H7 (cell line): Measurements from ENCODE around the gene ANKEF1. TPM values are rescaled to one million over a fixed set of nuclear protein-coding genes. Genes with fewer than 3 reads are reported as not detected.
A peak's percentile ranks its signal among the peaks of the same experiment; 100 is the strongest.

Experiments
- DNase-seq: peaks from one replicate; pipeline ENCODE4 v3.0.0; 2012
- H3K27me3 ChIP-seq: 2 replicates; pipeline ENCODE4 v1.6.0; 2011; ENCODE audit warnings: mild to moderate bottlenecking, low read length; ENCODE audit not compliant: control insufficient read depth, insufficient read depth
- H3K36me3 ChIP-seq: replicated peaks from 2 replicates; pipeline ENCODE4 v1.5.1; 2011; ENCODE audit warnings: low read length; ENCODE audit not compliant: control insufficient read depth, insufficient read depth
- H3K4me3 ChIP-seq: 2 replicates; pipeline ENCODE4 v1.5.1; 2011; ENCODE audit warnings: low read depth, mild to moderate bottlenecking, control low read depth, low read length, moderate library complexity; ENCODE audit not compliant: insufficient read depth
- total RNA-seq: library from RNA; depleted of rRNA; stranded (reverse); fragments of >200 nt; shearing (Covaris generic); gene quantifications from 2 replicates; pipeline ENCODE4 v1.2.3, GENCODE V29; 2014

ANKEF1 gene
- total RNA-seq, 1 experiment from 2014 or later: 4.9 TPM

GRCh38 chr20:10059006-10059405 lies 24.2 kb downstream of the ANKEF1 start:
- Histone ChIP-seq H3K36me3 (no peaks in the 10 kb centered on the region), H3K27me3 (no peaks in the 10 kb centered on the region), H3K4me3 (no peak overlapping the region)
- no peak for DNase-seq

GRCh38 chr20:10060226-10060625 lies 25.4 kb downstream of the ANKEF1 start:
- Histone ChIP-seq H3K36me3 (no peaks in the 10 kb centered on the region), H3K27me3 (no peaks in the 10 kb centered on the region), H3K4me3 (no peak overlapping the region)
- no peak for DNase-seq

GRCh38 chr20:10061641-10062040 lies 26.9 kb downstream of the ANKEF1 start:
- no peak for DNase-seq
- no peaks in the 10 kb centered on the region for H3K27me3 ChIP-seq

GRCh38 chr20:10063482-10063881 lies 28.7 kb downstream of the ANKEF1 start:
- H3K36me3 ChIP-seq: no peaks in the 10 kb centered on the region
- no peaks in the 10 kb centered on the region for H3K27me3 ChIP-seq
- no peak for DNase-seq
- H3K4me3 ChIP-seq: no peak overlapping the region

More at GRCh38 chr20:10061641-10062040, 26.9 kb downstream of the ANKEF1 start:
- H3K4me3 ChIP-seq: no peak overlapping the region
- no peaks in the 10 kb centered on the region for H3K36me3 ChIP-seq

- no peaks in the 10 kb centered on the region for H3K27me3 ChIP-seq
- DNase-seq: no peak
- no peaks in the 10 kb centered on the region for H3K36me3 ChIP-seq
- no peak overlapping the region for H3K4me3 ChIP-seq
These were observed 29.8 kb downstream of the ANKEF1 start for GRCh38 chr20:10064611-10065010.

- no peaks in the 10 kb centered on the region for H3K36me3 ChIP-seq
- no peak overlapping the region for H3K4me3 ChIP-seq
- H3K27me3 ChIP-seq: no peaks in the 10 kb centered on the region
- DNase-seq: no peak
These were observed 30.5 kb downstream of the ANKEF1 start for GRCh38 chr20:10065154-10065833.

- no peak overlapping the region for H3K4me3 ChIP-seq
- DNase-seq: no peak
- no peaks in the 10 kb centered on the region for H3K36me3 ChIP-seq
- no peaks in the 10 kb centered on the region for H3K27me3 ChIP-seq
These were observed 32.5 kb downstream of the ANKEF1 start for GRCh38 chr20:10067321-10067720.

- no peak for DNase-seq
- no peaks in the 10 kb centered on the region for H3K27me3 ChIP-seq
- no peaks in the 10 kb centered on the region for H3K36me3 ChIP-seq
- H3K4me3 ChIP-seq: no peak overlapping the region
These were observed 39.7 kb downstream of the ANKEF1 start for GRCh38 chr20:10074513-10074912.

GRCh38 chr20:10075606-10076005 lies 40.8 kb downstream of the ANKEF1 start:
- DNase-seq: no peak
- Histone ChIP-seq H3K36me3 (no peaks in the 10 kb centered on the region), H3K4me3 (no peak overlapping the region), H3K27me3 (no peaks in the 10 kb centered on the region)

- no peak for DNase-seq
- H3K4me3 ChIP-seq: no peak overlapping the region
- no peaks in the 10 kb centered on the region for H3K36me3 ChIP-seq
These were observed 41.6 kb downstream of the ANKEF1 start for GRCh38 chr20:10076126-10077080.

GRCh38 chr20:10077081-10077471 lies 42.3 kb downstream of the ANKEF1 start:
- Histone ChIP-seq H3K27me3 (no peaks in the 10 kb centered on the region), H3K4me3 (no peak overlapping the region), H3K36me3 (no peaks in the 10 kb centered on the region)
- peak; percentile 12 for DNase-seq

More at GRCh38 chr20:10076126-10077080, 41.6 kb downstream of the ANKEF1 start:
- H3K27me3 ChIP-seq: no peaks in the 10 kb centered on the region

GRCh38 chr20:10077886-10078285 lies 43.1 kb downstream of the ANKEF1 start:
- Histone ChIP-seq H3K4me3 (no peak overlapping the region), H3K36me3 (no peaks in the 10 kb centered on the region), H3K27me3 (no peaks in the 10 kb centered on the region)
- no peak for DNase-seq

GRCh38 chr20:10078403-10078802 lies 43.6 kb downstream of the ANKEF1 start:
- no peaks in the 10 kb centered on the region for H3K27me3 ChIP-seq
- no peak overlapping the region for H3K4me3 ChIP-seq
- no peak for DNase-seq
- H3K36me3 ChIP-seq: no peaks in the 10 kb centered on the region

GRCh38 chr20:10079964-10080363 lies 45.2 kb downstream of the ANKEF1 start:
- H3K27me3 ChIP-seq: no peaks in the 10 kb centered on the region
- H3K36me3 ChIP-seq: no peaks in the 10 kb centered on the region
- no peak overlapping the region for H3K4me3 ChIP-seq
- DNase-seq: no peak

- no peak for DNase-seq
- H3K4me3 ChIP-seq: no peak overlapping the region
These were observed 45.8 kb downstream of the ANKEF1 start for GRCh38 chr20:10080574-10080973.

More at GRCh38 chr20:10080574-10080973, 45.8 kb downstream of the ANKEF1 start:
- H3K27me3 ChIP-seq: no peaks in the 10 kb centered on the region
- no peaks in the 10 kb centered on the region for H3K36me3 ChIP-seq
